Stimulated activated CD4-positive, alpha-beta T cell treated with anti-CD3 and anti-CD28 coated beads, Interleukin-15, amount 100 ng/mL, for 48 hours (primary cell): Measurements from ENCODE around the gene SOCS1.
"Not testable (repeated sequence)": the region's sequence is repeated elsewhere in the genome, so short reads cannot be mapped to it uniquely, and the experiment has no call there.

Experiments used
- DNase-seq, 2 donors: peaks; one replicate each; pipeline ENCODE4 v3.0.0-alpha.2; 2020; ENCODE audit warnings: low read depth in 2 of 2

SOCS1 gene

DNA sequence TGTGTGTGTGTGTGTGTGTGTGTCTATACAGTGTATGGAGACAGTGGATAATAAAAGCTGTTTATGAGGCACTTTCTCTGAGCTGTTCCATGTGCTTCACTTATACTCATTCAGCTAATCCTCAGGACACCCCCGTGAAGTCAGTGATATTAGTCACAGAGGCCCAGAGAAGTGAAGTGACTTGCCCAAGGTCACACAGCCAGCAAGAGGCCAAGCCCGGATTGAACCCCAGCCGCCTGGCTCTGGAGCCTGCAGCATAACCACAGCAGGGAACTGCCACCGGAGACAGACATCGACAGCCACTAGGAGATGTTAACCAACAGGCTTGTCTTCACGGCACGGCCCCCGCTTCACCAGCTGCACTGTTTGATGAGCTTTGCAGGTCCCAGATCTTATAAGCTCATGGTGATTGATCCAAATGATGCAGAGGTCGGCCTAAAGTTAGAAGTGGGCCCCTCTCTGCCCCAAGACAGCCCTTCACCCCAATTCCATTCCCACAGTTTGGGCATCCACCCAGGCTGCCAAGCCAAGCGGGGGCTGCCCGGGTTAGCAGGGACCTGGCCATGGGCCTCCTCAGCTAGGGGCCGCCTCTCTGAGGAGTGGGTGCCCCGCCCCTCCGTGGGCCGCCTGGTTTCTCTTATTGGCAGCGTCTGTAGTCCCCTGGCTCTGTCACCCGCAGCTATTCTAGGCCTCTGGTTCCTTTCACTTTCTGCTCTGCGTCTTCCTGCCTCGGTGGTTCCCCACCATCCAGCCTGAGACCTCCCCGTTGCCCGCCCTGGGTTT, 30.9 kb downstream of the SOCS1 start:
- DNase-seq, result peak; percentile 85 to 86

DNA sequence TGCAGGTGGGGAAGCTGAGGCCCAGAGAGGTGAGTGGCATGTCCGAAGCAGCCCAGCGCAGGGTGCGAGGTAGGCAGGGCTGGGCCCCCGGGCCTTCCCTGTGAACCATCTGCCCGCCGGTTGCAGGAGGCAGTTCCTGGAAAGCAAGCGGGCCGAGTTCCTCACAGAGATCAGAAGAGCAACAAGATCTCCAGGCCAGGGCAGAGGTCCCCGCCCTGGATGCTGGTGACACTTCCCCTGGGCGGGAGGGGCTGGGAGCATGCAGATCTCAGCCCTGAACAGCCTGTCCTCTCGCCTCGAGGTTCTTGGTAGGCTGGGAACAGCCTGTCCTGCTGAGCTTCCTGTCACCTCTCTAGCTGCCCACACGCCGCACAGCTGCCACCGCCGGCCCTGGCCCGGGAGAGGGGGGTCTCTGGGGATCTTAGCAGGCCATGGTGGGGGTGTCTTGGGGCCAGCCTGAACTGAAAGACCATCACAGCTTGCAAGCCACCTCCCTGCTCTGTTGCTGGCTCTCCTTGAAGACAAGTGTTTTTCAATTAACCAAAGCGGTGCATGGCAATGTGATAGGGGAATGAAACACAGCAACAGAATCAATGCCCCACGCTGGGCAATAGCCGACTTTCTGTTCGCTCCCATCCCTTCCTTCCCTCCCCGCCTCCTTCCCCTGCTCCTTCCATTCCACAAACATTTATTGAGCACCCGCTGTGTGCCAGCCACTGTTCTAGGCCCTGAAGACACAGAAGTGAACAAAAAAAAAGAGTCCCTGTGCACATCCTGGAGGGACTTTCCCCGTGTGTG, 31.7 kb downstream of the SOCS1 start:
- peak; percentile 61 to 71 for DNase-seq

DNA sequence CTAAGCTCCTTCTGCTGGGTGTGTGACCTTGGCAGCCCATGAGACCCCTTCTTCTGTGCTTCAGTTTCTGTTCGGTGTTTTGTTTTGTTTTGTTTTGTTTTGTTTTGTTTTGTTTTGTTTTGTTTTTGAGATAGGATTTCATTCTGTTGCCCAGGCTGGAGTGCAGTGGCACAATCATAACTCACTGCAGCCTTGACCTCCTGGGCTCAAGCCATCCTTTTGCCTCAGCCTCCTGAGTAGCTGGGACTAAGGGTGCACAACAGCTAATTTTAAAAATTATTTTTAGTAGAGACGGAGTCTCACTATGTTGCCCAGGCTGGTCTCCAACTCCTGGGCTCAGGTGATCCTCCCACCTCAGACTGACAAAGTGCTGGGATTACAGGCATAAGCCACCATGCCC, 35.5 kb downstream of the SOCS1 start:
- not testable (repeated sequence) for DNase-seq

DNA sequence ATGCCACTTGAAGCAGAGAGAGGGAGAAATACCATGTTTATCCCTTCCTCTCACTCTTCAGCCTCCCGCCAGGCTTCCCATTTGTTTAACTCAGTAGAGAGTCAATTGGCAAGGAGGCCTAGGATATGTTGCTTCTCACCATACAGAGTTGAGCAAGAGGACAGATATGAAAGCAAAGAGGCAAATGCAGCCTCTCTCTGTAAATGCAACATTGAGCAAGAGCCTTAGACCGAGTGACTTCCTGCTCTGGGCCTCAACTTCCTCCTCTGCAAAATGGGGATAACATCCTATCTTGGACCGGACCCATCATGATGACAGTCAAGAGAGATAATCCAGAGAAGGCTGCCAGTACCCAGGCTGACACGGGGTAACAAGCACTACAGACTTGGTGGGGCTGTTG, 36.8 kb downstream of the SOCS1 start:
- DNase-seq, result no peak

DNA sequence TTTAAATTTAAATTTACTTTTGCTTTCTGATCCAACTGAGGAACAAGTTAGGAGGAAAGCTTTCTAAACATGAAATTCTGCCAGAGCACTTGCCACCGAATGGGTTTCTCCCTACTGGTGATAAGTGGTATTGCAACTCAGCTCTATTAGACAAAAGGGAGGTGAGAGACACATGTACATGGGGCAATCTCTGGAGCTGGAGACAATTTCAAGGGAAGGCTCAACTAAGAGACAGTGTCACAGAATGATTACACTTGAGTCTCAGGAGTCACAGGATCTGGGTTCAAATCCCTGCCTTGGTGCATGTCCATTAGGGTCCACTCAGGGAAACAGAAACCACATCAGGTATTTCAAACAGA, 37.4 kb downstream of the SOCS1 start:
- DNase-seq, result no peak

DNA sequence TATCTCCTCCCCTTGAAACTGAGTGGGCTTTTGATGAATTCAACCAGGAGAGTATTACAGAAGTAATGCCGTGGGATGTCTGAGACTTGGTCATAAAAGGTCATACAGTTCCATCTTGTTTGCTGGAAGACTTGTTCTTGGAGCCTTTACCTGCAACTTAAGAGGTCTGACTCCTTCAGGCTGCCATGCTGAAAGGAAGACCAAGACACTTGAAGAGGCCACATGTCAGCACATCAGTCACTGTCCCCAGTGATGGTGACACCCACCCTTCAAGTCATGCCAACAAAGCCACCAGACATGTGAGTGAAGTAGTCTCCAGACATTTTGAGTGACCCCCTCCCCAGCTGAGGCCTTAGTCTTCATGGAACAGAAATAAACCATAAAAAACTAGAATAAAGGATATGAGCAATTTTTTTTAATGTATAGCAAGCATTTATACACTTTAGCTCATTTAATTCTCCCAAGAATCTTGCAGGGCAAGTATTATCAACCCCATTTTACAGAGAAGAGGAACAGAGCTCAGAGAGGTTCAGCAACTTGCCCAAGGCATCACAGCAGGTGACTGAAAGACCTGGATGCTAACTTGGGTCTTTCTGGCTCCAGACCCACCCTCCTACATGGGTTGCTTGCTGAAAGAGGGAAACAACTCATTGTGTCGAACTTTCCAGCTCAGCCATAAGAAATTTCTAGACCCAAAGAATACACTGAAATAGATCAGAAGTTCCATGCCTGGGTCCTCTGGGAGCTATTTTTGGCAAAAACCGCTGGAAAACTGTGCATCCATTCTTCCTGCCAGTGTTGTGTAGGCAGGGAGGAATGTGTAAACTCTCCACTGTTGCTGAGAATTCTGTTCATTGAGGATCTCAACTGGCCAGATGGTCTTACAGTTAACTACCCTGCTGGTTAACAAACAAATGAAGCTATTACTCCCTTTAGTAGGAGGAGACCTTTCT, 38.1 kb downstream of the SOCS1 start:
- no peak for DNase-seq

DNA sequence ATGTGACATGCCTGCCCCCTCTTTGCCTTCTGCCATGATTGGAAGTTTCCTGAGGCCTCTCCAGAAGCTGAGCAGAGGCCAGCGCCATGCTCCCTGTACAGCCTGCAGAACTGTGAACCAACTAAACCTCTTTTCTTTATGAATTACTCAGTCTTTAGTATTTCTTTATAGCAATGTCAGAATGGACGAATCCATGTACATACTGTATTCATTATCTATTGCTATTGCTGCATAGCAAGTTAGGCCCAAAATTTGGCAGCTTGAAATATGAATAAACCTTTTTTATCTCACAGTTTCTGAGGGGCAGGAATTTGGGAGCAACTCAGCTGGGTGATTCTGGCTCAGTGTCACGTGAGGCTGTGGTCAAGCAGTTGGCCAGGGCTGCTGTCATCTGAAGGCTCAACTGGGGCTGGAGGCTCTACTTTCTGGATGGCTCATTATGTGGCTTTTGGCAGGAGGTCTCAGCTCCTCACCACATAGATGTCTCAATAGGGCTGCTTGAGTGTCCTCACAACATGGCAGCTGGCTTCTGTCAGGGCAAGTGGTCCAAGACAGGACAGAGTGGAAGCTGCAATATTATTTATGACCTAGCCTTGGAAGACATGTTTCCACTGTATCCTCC, 40.0 kb downstream of the SOCS1 start:
- no peak for DNase-seq

DNA sequence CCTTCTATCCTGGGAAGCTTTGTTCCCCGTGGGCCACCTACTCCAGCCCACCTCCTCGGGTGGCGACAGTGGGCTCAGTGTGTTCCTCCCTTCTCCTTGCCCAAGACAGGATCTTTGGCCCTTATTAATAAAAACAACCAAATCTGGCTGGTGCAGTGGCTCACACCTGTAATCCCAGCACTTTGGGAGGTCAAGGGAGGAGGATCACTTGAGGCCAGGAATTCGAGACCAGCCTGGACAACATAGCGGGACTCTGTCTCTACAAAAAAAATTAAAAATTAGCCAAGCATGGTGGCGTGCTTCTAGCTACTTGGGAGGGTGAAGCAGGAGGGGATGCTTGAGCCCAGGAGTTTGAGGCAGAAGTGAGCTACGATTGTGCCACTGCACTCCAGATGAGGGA, 42.2 kb downstream of the SOCS1 start:
- no peak for DNase-seq

DNA sequence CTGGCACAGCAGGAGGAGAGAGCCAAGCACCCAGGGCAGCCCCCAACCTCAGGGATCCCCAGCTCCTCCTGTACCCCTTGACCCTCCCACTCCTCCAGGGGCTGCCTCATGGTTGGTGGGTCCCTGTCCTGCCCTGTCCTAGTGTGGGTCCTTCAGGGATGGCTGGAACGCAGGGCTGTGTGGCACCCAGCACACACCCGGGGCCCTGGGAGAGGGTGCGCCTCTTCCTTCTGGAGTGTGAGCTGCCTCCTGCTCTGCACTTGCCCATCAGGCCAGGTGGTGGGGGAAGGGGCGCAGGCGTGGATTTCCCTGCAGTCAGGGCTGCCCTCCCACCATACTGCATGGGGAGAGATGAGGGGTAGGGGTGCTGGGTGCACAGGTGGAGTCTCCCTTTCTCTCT, 42.6 kb downstream of the SOCS1 start:
- no peak for DNase-seq

DNA sequence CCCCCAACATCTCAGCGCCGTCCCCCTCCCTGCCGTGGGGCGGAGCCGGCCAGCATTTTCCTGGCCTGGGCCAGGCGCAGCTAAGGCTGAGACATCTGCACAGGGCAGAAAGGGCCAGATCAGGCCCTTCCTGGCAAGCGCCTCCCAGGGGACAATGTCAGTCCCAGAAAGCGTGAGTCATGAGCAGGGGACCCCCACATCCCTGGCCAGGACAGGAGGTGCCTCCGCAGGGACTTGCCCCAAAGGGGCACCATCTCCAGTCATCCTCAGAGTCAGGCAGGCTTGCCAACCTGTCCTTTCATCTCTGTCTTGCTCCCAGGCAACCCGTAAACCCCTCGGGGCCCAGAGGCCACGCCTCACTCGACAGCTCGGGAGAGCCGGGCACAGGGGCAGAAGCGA, 43.2 kb downstream of the SOCS1 start:
- DNase-seq, result no peak

DNA sequence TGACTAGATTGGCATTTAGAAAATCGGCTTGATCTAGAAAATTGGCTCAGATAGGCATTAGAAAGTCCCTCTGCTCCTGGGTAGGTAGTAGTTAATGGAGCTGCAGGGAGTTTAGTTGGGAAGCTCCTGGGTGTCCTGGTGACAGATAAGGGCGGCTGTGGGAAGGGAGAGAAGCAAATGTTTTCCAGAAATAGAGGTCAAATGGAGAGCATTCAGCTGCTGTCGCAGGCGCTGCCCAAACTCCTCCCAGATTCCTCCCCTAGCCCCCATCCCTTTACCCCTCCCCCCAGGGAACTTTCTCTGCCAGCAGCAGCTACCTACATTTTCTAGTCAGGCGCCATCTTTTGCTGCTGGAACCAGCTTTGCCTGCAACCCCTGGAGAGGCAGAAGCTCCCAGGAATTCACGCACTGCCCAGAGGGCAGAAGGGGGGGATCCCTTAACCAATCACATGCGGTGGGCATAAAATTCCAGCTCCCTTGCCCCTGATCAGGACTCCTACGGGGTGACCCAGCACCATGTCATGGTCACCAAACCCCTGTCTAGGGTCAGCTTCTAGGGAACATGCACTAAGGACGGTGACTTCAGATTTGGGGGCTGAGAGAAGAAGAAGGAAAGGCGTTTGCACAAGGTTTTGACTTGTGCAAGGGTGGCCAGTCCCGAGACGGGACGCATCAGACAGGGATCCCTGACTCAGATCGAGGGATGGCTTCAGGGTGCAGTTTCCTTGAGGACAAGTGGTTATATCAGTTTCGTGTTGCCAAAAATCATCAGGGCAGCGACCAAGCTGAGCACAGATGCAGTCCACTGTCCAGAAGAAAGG, 43.8 kb downstream of the SOCS1 start:
- DNase-seq, result no peak

DNA sequence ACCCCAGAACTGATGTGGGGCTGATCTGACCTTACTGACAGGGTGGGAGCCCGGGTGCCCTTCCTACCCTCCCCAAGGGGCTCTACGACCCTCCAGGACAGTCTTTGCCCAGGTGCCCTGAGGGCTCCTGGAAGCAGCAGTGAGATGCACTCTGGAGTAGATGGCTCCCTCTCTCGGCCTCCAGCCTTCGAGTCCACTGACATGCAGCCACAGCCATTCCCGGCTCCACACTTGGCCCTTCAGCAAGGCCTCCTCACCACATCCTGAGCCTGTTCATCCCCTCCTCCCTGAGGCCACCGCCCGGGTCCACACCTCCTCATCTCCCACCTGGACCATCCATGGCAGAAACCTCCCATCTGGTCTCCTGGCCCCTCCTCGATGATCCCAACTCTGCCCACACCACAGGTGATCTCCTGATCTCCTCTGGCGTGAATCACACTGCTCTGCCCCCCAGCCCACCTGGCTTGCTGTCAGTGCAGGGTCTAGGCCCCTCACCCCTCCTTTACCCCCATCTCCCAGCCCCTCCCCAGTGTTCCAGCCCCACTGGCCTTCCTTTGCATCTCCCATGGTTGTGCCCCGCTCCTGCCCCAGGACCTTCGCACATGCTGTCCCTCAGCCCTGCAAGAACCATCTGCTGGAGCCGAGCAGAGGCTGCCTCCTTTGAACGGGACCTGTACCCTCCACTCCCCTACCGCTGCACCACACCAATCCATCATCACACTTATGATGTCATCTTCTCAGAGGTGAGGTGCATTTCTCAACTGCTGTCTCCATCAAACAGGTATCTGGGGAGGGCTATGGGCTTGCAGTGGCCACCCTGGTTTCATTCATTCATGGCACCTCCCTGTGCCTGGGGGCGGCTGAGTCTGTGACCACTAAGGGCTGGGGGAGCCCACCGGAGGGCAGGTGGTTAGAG, 44.7 kb downstream of the SOCS1 start:
- DNase-seq, result no peak

DNA sequence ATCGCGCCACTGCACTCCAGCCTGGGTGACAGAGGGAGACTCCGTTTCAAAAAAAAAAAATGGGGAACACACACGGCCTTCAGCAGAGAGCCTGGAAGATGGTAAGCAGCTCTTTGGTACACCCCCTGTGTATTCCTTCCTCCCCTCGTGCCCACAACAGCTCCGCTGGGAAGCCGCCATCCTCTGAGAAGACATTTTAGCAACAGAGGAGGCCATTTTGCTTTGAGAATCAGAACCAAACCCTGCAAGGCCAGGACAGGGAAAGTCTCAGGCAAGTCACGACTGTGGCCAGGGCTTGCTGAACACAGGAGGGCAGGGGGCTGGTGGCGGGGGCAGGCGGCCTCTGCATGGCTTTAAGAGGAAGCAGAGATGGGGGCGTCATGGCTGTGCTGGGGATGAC, 45.7 kb downstream of the SOCS1 start:
- DNase-seq, result no peak

DNA sequence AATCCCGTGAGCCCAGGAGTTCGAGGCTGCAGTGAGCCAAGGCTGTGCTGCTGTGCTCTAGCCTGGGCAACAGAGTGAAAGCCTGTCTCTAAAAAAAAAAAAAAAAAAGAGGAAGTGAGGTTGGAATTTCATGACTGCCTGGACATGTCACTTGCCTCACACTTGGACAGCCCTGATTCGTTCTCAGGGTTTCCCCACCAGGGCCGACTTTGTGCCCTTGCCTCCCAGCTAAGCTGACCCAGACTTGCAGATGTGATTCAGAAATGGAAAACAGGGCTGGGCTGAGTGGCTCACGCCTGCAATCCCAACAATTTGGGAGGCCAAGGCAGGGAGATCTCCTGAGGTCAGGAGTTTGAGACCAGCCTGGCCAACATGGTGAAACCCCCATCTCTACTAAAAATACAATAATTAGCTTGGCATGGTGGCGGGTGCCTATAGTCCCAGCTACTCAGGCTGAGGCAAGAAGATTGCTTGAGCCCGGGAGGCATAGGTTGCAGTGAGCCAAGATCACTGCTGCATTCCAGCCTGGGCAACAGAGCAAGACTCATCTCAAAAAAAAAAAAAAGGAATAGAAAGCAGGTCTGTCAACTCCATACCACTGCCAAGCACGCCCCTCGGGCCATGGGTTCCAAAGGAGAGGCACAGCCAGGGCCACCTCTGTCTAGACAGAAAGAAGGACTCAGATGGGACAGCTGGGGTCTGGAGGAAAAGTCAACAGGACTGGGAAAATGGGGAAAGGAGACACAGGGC, 46.9 kb downstream of the SOCS1 start:
- no peak for DNase-seq

DNA sequence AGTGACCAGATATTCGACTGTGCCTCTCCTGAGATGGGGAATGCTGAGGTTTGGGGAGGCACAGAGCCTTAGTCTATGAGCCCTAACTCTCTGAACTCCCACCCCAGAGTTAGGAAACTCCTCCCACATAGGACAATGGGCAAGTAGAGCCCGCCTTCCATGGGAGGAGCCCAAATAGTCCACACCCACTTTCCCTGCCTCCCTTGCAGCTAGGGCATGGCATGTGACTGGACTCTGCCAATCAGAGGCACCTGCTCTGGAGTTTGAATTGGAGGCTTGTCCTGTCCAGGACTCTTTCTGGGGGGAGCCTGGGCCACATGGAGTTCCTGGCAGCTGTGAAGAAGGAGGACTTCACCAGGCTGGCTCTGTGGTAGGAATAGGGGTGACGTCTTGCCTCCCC, 48.4 kb downstream of the SOCS1 start:
- DNase-seq, result no peak

DNA sequence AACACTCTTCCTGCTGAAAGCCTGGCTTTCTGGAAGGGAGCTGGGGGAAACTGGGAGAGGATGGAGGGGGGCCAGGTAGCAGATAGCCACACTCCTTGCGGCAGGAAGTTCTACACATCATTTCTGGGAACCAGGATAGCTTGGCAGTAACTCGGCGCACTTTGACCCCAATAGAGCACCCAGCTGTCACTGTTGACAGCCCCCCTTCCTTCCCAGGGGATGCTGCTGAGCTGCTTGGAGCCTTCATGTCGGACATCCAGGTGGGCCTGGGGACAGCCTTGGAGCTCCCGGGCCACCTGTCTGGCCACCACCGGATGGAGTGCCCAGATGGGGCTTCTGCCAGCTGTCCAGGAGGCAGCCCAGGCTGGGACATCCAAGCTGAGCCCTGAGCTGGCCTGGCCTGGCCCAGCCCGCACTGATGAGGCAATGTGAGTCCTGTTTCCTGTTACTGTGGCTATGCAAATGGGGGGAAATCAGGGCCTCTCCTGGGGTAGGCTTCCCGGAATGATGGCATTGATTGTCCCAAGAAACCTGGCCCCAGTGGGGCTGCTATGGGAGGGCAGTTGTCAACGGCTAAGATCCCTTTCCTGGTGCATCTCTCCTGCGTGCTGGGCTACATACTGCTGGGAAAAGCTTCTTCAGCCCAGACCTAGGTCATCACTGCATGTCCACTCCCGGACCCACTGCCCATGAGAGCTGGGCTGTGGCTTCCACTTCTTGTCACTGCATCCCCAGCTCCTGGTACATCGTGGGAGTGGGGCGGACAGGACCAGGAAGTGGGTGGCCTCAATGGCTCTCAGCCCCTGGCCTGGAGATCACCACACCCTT, 50.0 kb downstream of the SOCS1 start:
- DNase-seq, result no peak

DNA sequence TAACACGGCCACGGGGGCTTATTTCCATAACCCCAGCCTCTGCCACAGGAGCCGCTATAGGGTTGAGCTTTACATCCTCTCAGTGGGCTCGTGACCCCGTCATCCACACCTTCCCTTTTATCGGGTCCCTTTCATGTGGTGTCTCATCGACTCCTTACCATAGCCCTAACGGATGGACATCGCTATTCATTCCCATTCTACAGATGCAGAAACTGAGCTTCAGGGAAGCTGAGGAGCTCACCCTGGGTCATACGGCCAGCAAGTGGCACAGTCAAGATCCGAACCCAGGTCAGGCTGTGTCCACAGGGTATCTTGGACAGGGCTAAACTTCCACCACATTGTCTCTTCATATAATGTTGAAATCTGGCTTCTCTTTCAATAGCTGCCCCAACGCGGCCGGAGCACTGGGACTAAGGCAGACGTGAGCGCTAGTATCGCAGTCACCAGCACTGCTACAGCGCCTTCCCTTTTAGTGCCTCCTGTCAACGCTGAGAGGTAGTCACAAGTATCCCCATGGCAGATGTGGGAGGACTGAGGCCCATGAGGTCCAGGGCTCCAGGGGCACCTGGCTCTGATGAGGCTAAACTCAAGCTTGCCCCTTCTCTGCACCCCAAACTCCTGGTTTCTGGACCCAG, 50.8 kb downstream of the SOCS1 start:
- DNase-seq, result no peak
